Effector memory CD8-positive, alpha-beta T cell (primary cell): ENCODE data around the gene PRR9.
"Not testable (repeated sequence)": the region's sequence is repeated elsewhere in the genome, so short reads cannot be mapped to it uniquely, and the experiment has no call there.

ENCODE experiments used
- ATAC-seq: fragments of 150-1000 bp; cut with Tn5 transposase; replicated peaks from 2 replicates; pipeline ENCODE4 v1.10.0; 2021; ENCODE audit warnings: mild to moderate bottlenecking, moderate library complexity
- DNase-seq, 3 experiments: peaks; one replicate each; pipeline ENCODE4 v3.0.0; 2021
- H3K27ac Mint-ChIP-seq, 2 donors: one replicate each; pipeline ENCODE4 v1.8.0; 2022; ENCODE audit warnings: mild to moderate bottlenecking in 2 of 2, mixed read lengths in 2 of 2, moderate library complexity in 2 of 2
- H3K27me3 Mint-ChIP-seq, 2 donors: one replicate each; pipeline ENCODE4 v1.8.0; 2022; ENCODE audit warnings: mixed read lengths in 2 of 2
- H3K36me3 Mint-ChIP-seq: one replicate; pipeline ENCODE4 v1.8.0; 2022; ENCODE audit warnings: mild to moderate bottlenecking, moderate library complexity, mixed read lengths; ENCODE audit not compliant: insufficient read depth
- H3K4me1 Mint-ChIP-seq, 2 donors: one replicate each; pipeline ENCODE4 v1.8.0; 2022; ENCODE audit warnings: low read depth in 2 of 2, mixed read lengths in 2 of 2
- H3K4me3 Mint-ChIP-seq, 2 donors: one replicate each; pipeline ENCODE4 v1.8.0; 2022; ENCODE audit warnings: mild to moderate bottlenecking in 2 of 2, mixed read lengths in 2 of 2, moderate library complexity in 2 of 2
- H3K9me3 Mint-ChIP-seq, 2 donors: one replicate each; pipeline ENCODE4 v1.8.0; 2022; ENCODE audit warnings: mixed read lengths in 2 of 2
- total RNA-seq, 9 experiments: gene quantifications; one replicate each; lab custom pipeline; 2026; lab: John Stamatoyannopoulos, UW

The PRR9 gene, protein sequence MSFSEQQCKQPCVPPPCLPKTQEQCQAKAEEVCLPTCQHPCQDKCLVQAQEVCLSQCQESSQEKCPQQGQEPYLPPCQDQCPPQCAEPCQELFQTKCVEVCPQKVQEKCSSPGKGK
- 0 to 0.10 (median 0) reads per million in 9 experiments for total RNA-seq

DNA sequence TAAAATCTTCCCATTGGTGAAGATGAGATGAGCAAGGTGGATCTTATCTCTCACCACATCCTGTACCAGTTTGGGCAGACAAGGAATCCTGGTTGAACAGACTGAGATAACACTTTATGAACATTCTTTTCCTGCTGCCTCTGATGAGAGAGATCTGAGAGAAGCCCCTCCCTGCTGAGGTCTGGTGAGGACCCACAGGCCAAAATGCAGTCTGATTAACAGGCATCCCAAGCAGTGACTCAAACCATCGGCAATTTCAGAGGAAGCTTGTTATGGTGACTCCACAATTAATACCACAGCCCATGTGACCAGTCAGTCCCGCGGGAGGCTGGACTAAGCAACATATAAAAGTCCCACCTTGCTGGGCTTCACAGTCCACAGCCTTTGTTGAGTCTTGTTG, at the start of gene PRR9:
Gene PRR9 (plus strand): TSS at position 373 of the 400 bp plus-strand sequence. CDS start 561 bp downstream, outside the sequence.
- Mint-ChIP-seq H3K27me3 (peaks cover 47 to 76% of the 10 kb centered on the region in 2 donors), H3K27ac (no peak within 1 kb of the TSS), H3K4me1 (no peaks in the 10 kb centered on the region), H3K36me3 (peaks cover 6% of the 10 kb centered on the region), H3K9me3 (no peaks in the 10 kb centered on the region), H3K4me3 (no peak within 1 kb of the TSS)
- ATAC-seq (no peak), DNase-seq (no peak)

DNA sequence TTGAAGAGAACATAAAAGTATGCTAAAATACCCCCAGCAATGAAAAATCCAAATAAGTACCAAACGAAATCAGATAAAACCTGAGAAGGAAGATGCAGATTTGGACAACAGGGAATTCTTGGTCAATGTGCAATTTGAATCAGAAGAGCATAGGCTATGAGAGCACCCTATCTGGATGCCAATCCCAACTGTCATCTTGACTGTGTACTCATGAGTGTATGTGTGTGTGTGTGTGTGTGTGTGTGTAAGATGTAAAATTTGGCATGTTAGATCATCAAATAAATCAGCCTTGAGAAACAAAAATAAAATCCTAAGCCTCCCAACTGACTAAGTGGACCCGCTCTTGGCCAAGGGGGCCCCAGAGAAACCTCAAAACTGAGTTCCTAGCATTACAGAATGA, 48.7 kb upstream of the PRR9 start:
- DNase-seq: no peak
- Mint-ChIP-seq H3K9me3 (no peaks in the 10 kb centered on the region), H3K4me3 (no peak overlapping the region), H3K4me1 (no peaks in the 10 kb centered on the region), H3K27me3 (peaks cover 44 to 70% of the 10 kb centered on the region in 2 donors), H3K36me3 (no peaks in the 10 kb centered on the region), H3K27ac (no peak overlapping the region)
- no peak for ATAC-seq

DNA sequence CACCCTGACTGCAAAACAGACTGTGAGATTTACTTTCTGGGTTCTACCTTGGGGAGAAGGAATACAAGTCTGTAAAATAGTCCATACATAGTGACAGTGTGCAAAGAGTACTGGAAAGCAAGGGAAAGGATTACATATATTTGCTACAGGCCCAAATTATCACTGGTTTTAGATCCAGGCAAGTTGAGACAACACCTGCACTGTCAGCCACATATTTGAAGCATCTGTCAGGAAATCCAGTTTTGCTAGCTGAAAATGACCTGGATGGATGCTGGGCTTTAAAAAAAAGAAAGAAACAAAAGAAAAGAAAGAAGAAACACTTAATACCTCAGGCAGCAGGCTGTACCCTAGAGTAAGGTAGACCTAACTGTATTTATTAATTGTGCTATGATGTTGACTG, 42.8 kb upstream of the PRR9 start:
- DNase-seq: no peak

DNA sequence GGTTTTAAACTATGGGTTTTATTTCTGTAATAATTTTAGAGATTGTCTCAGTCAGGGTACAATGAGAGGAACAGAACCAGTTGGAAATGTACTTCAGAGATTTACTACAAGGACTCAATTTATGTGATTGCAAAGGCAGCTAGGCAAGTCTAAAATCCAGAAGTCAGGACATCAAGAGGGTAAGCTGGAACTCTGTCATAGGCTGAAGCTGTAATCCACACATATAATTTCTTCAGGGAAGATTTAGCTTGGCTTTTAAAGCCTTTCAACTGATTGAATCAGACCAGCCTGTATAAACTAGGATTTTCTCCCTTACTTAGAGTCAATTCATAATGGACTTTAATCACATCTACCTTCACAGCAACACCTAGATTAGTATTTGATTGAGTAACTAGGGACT, 38.5 kb upstream of the PRR9 start:
- H3K27ac Mint-ChIP-seq: no peak overlapping the region

More for the DNA sequence above, 42.8 kb upstream of the PRR9 start:
- Mint-ChIP-seq H3K27me3 (peaks cover 26 to 37% of the 10 kb centered on the region in 2 donors), H3K4me1 (no peaks in the 10 kb centered on the region), H3K9me3 (no peaks in the 10 kb centered on the region), H3K27ac (no peak overlapping the region), H3K36me3 (no peaks in the 10 kb centered on the region), H3K4me3 (no peak overlapping the region)
- ATAC-seq: no peak

DNA sequence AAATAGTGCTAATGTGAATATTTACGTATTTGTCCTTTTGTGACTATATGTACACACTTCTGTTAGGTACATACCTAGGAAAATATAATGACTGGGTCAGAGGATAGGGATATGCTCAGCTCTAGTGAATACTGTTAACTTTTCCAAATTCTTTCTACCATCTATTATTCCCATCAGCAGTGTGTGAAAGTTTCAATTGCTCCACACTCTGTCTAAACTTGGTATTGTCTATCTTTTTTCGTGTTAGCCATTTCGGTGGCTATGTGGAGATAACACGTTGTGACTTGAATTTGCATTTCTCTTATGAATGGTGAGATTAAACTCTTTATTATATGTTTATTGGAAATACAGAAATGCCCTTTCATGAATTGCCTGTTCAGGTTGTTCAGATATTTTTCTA, 36.8 kb upstream of the PRR9 start:
- peaks cover 2 to 5% of the 10 kb centered on the region in 2 donors for H3K9me3 Mint-ChIP-seq
- no peaks in the 10 kb centered on the region for H3K36me3 Mint-ChIP-seq
- no peak overlapping the region for H3K27ac Mint-ChIP-seq
- no peaks in the 10 kb centered on the region for H3K4me1 Mint-ChIP-seq
- ATAC-seq: no peak
- H3K4me3 Mint-ChIP-seq: no peak overlapping the region
- no peak for DNase-seq
- peaks cover 31 to 36% of the 10 kb centered on the region in 2 donors for H3K27me3 Mint-ChIP-seq

More for the DNA sequence above, 38.5 kb upstream of the PRR9 start:
- Mint-ChIP-seq H3K4me1 (no peaks in the 10 kb centered on the region), H3K36me3 (no peaks in the 10 kb centered on the region), H3K27me3 (peaks cover 16 to 26% of the 10 kb centered on the region in 2 donors), H3K4me3 (no peak overlapping the region), H3K9me3 (no peaks in the 10 kb centered on the region)
- no peak for DNase-seq
- no peak for ATAC-seq

DNA sequence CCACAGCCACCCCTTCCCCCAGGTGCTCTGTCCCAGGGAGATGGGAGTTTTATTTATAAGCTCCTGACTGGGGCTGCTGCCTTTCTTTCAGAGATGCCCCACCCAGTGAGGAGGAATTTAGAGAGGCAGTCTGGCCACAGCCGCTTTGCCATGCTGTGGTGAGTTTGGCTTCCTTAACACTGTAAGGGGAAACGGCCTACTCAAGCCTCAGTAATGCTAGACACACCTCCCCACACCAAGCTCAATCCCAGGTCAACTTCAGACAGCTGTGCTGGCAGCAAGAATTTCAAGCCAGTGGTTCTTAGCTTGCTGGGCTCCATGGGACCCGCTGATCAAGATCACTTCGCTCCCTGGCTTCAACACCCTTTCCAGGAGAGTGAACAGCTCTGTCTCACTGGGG, 29.1 kb upstream of the PRR9 start:
- ATAC-seq, H3K36me3 Mint-ChIP-seq, H3K27ac Mint-ChIP-seq, DNase-seq, H3K4me3 Mint-ChIP-seq, H3K4me1 Mint-ChIP-seq: not testable (repeated sequence)
- peaks cover 10 to 14% of the 10 kb centered on the region in 2 donors for H3K9me3 Mint-ChIP-seq
- H3K27me3 Mint-ChIP-seq: peaks cover 64 to 93% of the 10 kb centered on the region in 2 donors

DNA sequence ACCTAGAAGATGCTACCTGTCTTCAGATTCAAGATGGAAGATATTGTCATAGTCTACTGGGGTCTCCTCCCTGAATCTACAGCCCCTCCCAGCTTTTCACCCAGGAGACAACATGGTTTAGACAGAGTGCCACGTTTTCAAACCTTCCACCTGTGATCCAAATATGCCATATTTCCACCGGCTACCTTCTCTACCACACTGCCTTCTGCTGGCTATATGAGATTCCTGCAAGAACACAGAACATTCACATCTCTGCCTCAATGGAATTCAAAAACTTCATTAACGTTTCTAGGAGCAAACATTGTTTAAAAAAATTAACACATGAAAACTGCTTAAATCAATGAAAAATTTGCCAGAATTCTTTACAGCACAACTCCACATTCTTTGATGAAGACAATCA, 27.0 kb upstream of the PRR9 start:
- Mint-ChIP-seq H3K27ac (no peak overlapping the region), H3K4me3 (no peak overlapping the region), H3K27me3 (peaks cover 72 to 93% of the 10 kb centered on the region in 2 donors), H3K36me3 (no peaks in the 10 kb centered on the region), H3K4me1 (no peaks in the 10 kb centered on the region), H3K9me3 (peaks cover 10 to 11% of the 10 kb centered on the region in 2 donors)
- ATAC-seq (no peak), DNase-seq (no peak)

DNA sequence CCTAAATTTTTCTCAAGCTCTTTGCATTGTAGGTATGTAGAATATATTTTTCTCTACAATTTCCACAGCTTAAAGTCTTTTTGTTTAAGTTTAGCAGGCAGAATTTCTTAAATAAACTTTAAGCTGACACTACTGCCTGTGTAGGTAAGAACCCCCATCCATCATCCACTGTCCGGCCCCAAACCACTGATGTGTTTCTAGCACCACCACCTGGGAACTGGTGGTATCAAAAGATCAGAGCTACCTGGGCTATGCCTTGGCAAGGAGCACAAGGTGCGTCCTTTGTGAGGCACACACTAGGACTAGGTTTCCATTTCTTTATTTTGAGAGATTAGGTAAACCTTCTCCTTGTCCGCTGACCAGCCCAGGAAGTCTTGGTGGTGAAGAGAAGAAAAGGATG, 24.7 kb upstream of the PRR9 start:
- H3K4me1 Mint-ChIP-seq: no peaks in the 10 kb centered on the region

DNA sequence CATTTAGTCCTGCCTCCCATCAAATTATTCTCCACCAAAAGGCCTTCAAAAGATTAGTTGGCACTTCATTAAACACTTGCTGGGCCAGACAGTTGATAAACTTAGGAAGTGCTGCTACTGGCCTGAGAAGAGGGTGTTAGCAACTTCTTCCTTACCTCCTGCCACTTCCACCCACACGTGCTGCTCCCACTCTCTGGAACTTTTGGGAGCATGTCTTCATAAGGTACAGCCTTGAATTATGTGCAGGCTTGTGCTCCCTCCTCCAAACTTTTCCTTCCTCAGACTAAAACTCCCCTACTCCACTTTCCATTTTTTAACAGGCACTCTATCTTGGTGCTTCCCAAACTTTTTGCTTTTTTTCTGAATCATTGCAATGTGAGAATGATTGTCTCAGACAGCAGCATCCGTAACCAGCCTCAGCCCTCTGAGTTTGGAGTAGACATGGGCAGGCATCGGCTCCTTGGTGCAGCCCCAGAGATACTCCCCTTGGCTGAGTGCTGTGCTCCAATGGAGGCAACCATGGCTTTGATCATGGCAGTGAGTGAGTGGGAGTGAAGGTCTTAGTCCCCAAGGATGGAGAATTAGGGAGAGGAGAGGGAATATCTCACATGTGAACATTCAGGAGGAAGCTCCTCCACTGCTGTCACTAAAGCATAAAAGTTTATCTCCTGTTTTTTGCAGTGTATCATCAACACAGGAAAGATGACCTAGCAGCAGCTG, 22.9 kb upstream of the PRR9 start:
- Mint-ChIP-seq H3K4me3 (no peak overlapping the region), H3K27ac (no peak overlapping the region), H3K36me3 (no peaks in the 10 kb centered on the region), H3K9me3 (no peaks in the 10 kb centered on the region), H3K4me1 (no peaks in the 10 kb centered on the region), H3K27me3 (peaks cover 73 to 94% of the 10 kb centered on the region in 2 donors)
- ATAC-seq: no peak
- no peak for DNase-seq

More for the DNA sequence above, 24.7 kb upstream of the PRR9 start:
- Mint-ChIP-seq H3K36me3 (no peaks in the 10 kb centered on the region), H3K27ac (no peak overlapping the region), H3K27me3 (peaks cover 61 to 93% of the 10 kb centered on the region in 2 donors), H3K4me3 (no peak overlapping the region), H3K9me3 (no peaks in the 10 kb centered on the region)
- ATAC-seq (no peak), DNase-seq (no peak)

DNA sequence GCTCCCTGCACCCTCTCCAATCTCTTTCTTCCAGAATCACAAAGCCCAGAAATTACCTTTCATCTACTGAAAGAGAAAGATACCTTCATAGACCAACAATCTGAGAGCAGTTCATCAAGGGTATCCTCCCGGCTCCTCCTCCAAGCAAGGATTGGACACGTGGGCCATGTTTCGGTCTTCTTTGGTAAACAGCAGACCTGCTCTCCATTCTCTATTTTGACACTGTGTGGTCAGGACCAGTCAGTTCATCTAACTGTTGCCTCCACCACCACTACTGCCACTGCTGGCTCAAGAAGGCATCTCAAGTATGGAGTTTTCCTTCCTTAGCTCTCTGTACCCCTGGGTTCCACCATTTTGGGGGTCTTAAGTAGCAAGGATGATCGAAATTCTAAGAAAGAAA, 22.2 kb upstream of the PRR9 start:
- H3K27me3 Mint-ChIP-seq: peaks cover 78 to 87% of the 10 kb centered on the region in 2 donors
- no peaks in the 10 kb centered on the region for H3K4me1 Mint-ChIP-seq
- H3K36me3 Mint-ChIP-seq: no peaks in the 10 kb centered on the region
- H3K27ac Mint-ChIP-seq: no peak overlapping the region
- H3K4me3 Mint-ChIP-seq: no peak overlapping the region
- DNase-seq (no peak), ATAC-seq (no peak)
- H3K9me3 Mint-ChIP-seq: no peaks in the 10 kb centered on the region

DNA sequence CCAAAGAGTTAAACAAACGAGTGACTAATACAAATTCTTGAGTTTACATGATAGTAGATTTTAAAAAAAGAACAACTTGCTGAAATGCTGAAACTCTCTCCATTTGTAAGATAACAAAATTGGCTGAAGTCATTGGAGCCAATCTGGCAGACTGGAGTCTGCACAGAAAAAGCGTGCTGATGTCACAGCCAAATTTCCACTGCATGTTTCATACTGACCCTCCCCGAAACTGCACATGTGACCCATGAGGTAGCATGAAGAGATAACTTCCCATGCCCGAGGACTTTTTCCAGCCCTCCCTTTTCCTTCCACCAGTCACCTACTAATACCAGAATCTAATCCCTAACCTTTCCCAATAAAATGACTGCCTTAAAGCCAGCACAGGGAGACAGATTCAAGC, 15.4 kb upstream of the PRR9 start:
- DNase-seq (no peak), ATAC-seq (no peak)
- H3K4me3 Mint-ChIP-seq: no peak overlapping the region
- no peaks in the 10 kb centered on the region for H3K4me1 Mint-ChIP-seq
- no peaks in the 10 kb centered on the region for H3K36me3 Mint-ChIP-seq
- H3K27me3 Mint-ChIP-seq: peaks cover 57 to 64% of the 10 kb centered on the region in 2 donors
- H3K9me3 Mint-ChIP-seq: no peaks in the 10 kb centered on the region
- no peak overlapping the region for H3K27ac Mint-ChIP-seq

DNA sequence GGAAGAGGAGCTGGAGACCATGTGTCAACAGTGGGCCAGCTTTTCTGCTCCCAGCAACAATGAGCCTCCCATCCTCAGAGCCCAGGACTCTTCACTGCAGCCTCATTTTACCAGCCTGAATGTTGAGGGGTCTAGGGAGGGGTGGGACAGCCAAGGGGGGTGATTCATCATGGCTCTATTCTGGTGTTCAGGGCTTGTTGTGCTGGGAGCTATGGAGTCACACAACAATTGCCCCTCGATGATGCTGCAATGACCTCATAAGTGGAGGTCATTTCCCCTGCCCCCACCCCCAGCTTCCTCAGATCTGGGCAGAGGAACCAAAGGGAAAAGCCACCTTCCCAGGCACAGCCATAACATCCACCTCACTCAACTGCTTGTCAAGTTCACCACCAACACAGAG, 14.3 kb upstream of the PRR9 start, which contains the start of gene LELP1:
Gene LELP1 (plus strand): TSS at position 301 of the 400 bp plus-strand sequence. CDS start 1,278 bp downstream, outside the sequence.
- peaks cover 52 to 59% of the 10 kb centered on the region in 2 donors for H3K27me3 Mint-ChIP-seq
- no peak for ATAC-seq
- DNase-seq: no peak
- no peak within 1 kb of the TSS for H3K4me3 Mint-ChIP-seq
- no peaks in the 10 kb centered on the region for H3K4me1 Mint-ChIP-seq
- H3K36me3 Mint-ChIP-seq: no peaks in the 10 kb centered on the region
- H3K27ac Mint-ChIP-seq: no peak within 1 kb of the TSS
- H3K9me3 Mint-ChIP-seq: no peaks in the 10 kb centered on the region

DNA sequence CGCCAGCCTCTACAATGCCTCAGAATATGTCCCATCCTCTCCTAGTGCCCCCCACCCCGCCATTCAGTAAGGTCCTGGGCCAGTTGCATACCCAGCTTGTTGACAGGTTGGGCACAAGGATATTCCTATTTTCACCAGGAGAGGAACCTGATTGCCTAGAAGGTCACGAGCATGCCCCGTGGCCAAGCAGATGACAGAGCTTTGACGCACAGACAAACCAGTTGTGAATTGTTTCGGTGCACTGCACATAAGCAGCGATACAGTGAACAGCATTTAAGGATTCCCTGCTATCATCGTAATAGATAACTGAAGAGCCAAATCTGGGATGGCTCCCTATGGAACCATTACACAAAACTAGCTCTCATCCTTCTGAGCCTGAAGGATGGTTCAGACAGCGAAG, 10.8 kb upstream of the PRR9 start:
- Mint-ChIP-seq H3K36me3 (no peaks in the 10 kb centered on the region), H3K4me3 (no peak overlapping the region), H3K9me3 (no peaks in the 10 kb centered on the region), H3K27me3 (peaks cover 40 to 61% of the 10 kb centered on the region in 2 donors), H3K4me1 (no peaks in the 10 kb centered on the region), H3K27ac (no peak overlapping the region)
- no peak for DNase-seq
- no peak for ATAC-seq

DNA sequence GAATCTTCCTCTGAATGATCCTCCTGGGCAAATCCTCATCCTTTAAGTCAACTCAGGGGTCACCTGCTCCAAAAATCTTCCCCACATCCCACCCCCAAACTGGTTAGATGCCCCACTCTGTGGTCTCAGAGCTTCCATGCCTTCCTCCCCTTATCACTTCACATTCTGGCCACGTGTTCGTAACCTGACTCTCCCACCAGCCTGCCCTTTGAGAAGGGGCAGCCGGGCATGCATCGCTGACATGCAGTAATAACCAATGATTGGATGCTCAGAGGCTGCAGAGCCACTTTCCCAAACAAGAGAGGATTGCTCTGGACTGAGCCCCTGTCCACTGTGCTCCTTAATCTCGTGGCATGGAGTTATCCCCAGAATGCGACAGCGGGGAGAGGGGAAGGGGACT, 7.2 kb upstream of the PRR9 start:
- DNase-seq (no peak), ATAC-seq (no peak)
- Mint-ChIP-seq H3K9me3 (no peaks in the 10 kb centered on the region), H3K36me3 (no peaks in the 10 kb centered on the region), H3K4me3 (no peak overlapping the region), H3K4me1 (no peaks in the 10 kb centered on the region), H3K27ac (no peak overlapping the region), H3K27me3 (peaks cover 44 to 61% of the 10 kb centered on the region in 2 donors)
